Measurements from ENCODE around the gene FAM151A.

GRCh38 chr1:54594463-54594862, 28.9 kb downstream of the FAM151A start:
- TF ChIP-seq CTCF (IDR thresholded peaks at IDR 0.05; ENCODE audit: poor library complexity, severe bottlenecking) (no peak), POLR2AphosphoS5 (IDR thresholded peaks at IDR 0.05) (no peak)
